Endothelial cell of umbilical vein (primary cell): ENCODE results near the gene AHI1. TPM values are rescaled to one million over a fixed set of nuclear protein-coding genes. Genes with fewer than 3 reads are reported as not detected.

ENCODE experiments used
- BruUV-seq: library from RNA; stranded (reverse); fragments of 400-500 nt; replicated peaks from 2 replicates; lab custom pipeline; 2021; lab: Mats Ljungman, UMichigan
- CTCF ChIA-PET: fragments of 300-600, 350-600 bp; sonication (Branson Sonifier 250); formaldehyde crosslinking; loops from one replicate; lab custom pipeline; 2021; ENCODE audit warnings: antibody characterized with exemption, inconsistent platforms; lab: Charles Lee
- POLR2A ChIA-PET: fragments of 300-600, 350-600 bp; sonication (Branson Sonifier 250); formaldehyde crosslinking; loops from one replicate; lab custom pipeline; 2021; ENCODE audit warnings: antibody characterized with exemption, inconsistent platforms; lab: Charles Lee
- DNase-seq: peaks from one replicate; pipeline ENCODE4 v3.0.0-alpha.2; 2011; ENCODE audit warnings: low read depth, low spot score
- FAIRE-seq: peaks from 2 replicates; lab custom pipeline; 2011; peaks lifted over from hg19 to GRCh38; lab: Jason Lieb, UNC
- H2AFZ ChIP-seq: 2 replicates; pipeline ENCODE4 v1.6.0; 2012; ENCODE audit warnings: low read depth, low read length, control low read depth, inconsistent platforms
- H3K27ac ChIP-seq: 2 replicates; pipeline ENCODE4 v1.5.1; 2011; ENCODE audit warnings: low read depth, mild to moderate bottlenecking, control low read depth, low read length, moderate library complexity; ENCODE audit not compliant: insufficient read depth
- H3K27me3 ChIP-seq, 2 experiments: 2 replicates each; pipeline versions ENCODE4 v1.6.0 to v1.6.1; 2011; ENCODE audit warnings: low read length in 2 of 2, mixed read lengths in 1 of 2; ENCODE audit not compliant: control insufficient read depth in 2 of 2, insufficient read depth in 2 of 2
- H3K36me3 ChIP-seq, 2 experiments: 2 replicates in 1 of 2; 3 replicates in 1 of 2; pipeline ENCODE4 v1.5.1; 2011; ENCODE audit warnings: low read length in 2 of 2, mild to moderate bottlenecking in 1 of 2, moderate library complexity in 1 of 2; ENCODE audit not compliant: control insufficient read depth in 2 of 2, insufficient read depth in 2 of 2; ENCODE audit errors: extremely low read depth in 1 of 2
- H3K4me1 ChIP-seq: 3 replicates; pipeline ENCODE4 v1.5.1; 2011; ENCODE audit warnings: mild to moderate bottlenecking, low read length; ENCODE audit not compliant: control insufficient read depth, insufficient read depth; ENCODE audit errors: extremely low read depth
- H3K4me2 ChIP-seq: 2 replicates; pipeline ENCODE4 v1.6.1; 2011; ENCODE audit warnings: low read length, control low read depth, mixed read lengths; ENCODE audit not compliant: insufficient read depth
- H3K4me3 ChIP-seq, 3 experiments: fragments of 200-600 bp in 1 of 3; sonication (generic), shearing (Covaris generic) in 1 of 3; replicated peaks in 1 of 3; 2 replicates each; pipeline ENCODE4 v1.5.1; 2011 to 2016; ENCODE audit warnings: control low read depth in 3 of 3, low read length in 3 of 3, mild to moderate bottlenecking in 2 of 3, inconsistent platforms in 1 of 3, low read depth in 1 of 3, moderate library complexity in 1 of 3; ENCODE audit not compliant: insufficient read depth in 1 of 3
- H3K79me2 ChIP-seq: 2 replicates; pipeline ENCODE4 v1.6.0; 2012; ENCODE audit warnings: low read length, inconsistent platforms; ENCODE audit not compliant: control insufficient read depth, insufficient read depth
- H3K9ac ChIP-seq: replicated peaks from 2 replicates; pipeline ENCODE3; 2011; ENCODE audit warnings: low read length, control low read depth; ENCODE audit not compliant: insufficient read depth; ENCODE audit errors: extremely low read depth
- H3K9me1 ChIP-seq: replicated peaks from 3 replicates; pipeline ENCODE4 v1.6.0; 2011; ENCODE audit warnings: mild to moderate bottlenecking, low read length; ENCODE audit not compliant: control insufficient read depth, insufficient read depth; ENCODE audit errors: extremely low read depth
- H3K9me3 ChIP-seq: replicated peaks from 2 replicates; pipeline ENCODE4 v1.5.1; 2012; ENCODE audit warnings: low read length, inconsistent platforms; ENCODE audit not compliant: control insufficient read depth, insufficient read depth
- H4K20me1 ChIP-seq: replicated peaks from 2 replicates; pipeline ENCODE3; 2011; ENCODE audit warnings: mild to moderate bottlenecking, low read length; ENCODE audit not compliant: control insufficient read depth, insufficient read depth; ENCODE audit errors: extremely low read depth
- CTCF ChIP-seq, 2 donors: IDR thresholded peaks; 1 replicate in 1 of 2; 2 replicates in 1 of 2; pipeline ENCODE4 v1.5.1; 2011; ENCODE audit warnings: low read length in 2 of 2, mild to moderate bottlenecking in 2 of 2, moderate library complexity in 2 of 2, control low read depth in 1 of 2, inconsistent platforms in 1 of 2, low read depth in 1 of 2; ENCODE audit not compliant: insufficient read depth in 1 of 2; ENCODE audit errors: extremely low read depth in 1 of 2
- EZH2 ChIP-seq: IDR thresholded peaks from 2 replicates; pipeline ENCODE4 v1.6.1; 2012; ENCODE audit warnings: borderline replicate concordance, low read depth, mild to moderate bottlenecking, moderate library complexity, low read length, inconsistent platforms; ENCODE audit not compliant: severe bottlenecking
- FOS ChIP-seq: IDR thresholded peaks from 2 replicates; pipeline ENCODE4 v1.6.1; 2011; ENCODE audit warnings: mild to moderate bottlenecking, low read length, moderate library complexity, borderline replicate concordance; ENCODE audit not compliant: insufficient read depth
- GATA2 ChIP-seq: IDR thresholded peaks from 2 replicates; pipeline ENCODE4 v1.7.0; 2011; ENCODE audit warnings: low read depth, mild to moderate bottlenecking, moderate library complexity, mixed read lengths, low read length; ENCODE audit not compliant: insufficient read length, insufficient read depth
- JUN ChIP-seq: IDR thresholded peaks from 2 replicates; pipeline ENCODE4 v1.6.1; 2011; ENCODE audit warnings: borderline replicate concordance, low read depth; ENCODE audit not compliant: insufficient read length, insufficient read depth
- MYC ChIP-seq: IDR thresholded peaks from one replicate; pipeline ENCODE4 v1.6.1; 2011; ENCODE audit warnings: mild to moderate bottlenecking, low read depth, low read length
- POLR2A ChIP-seq: IDR thresholded peaks from 2 replicates; pipeline ENCODE4 v1.6.1; 2012; ENCODE audit warnings: low read depth, mild to moderate bottlenecking, control low read depth, low read length
- POLR2AphosphoS5 ChIP-seq: IDR thresholded peaks from 2 replicates; pipeline ENCODE4 v1.6.1; 2012; ENCODE audit warnings: low read depth, mild to moderate bottlenecking, control low read depth, low read length, moderate library complexity; ENCODE audit not compliant: insufficient read depth
- dilution Hi-C: fragments of 300-500 bp; cut with MboI; formaldehyde crosslinking; loops from one replicate; pipeline ENCODE4 v1.15.0; 2019; ENCODE audit warnings: low sequenced_read_pairs; ENCODE audit not compliant: extremely low pct_ligation_motif_present
- intact Hi-C: fragments of 100-400 bp; cut with micrococcal nuclease; formaldehyde crosslinking; loops from one replicate; pipeline ENCODE4 v1.10.0; 2022
- polyA plus RNA-seq, 4 experiments: library from polyadenylated mRNA; depleted of rRNA in 3 of 4; stranded (reverse) in 3 of 4; unstranded in 1 of 4; fragments of >200 nt; gene quantifications; 2 replicates each; pipeline versions ENCODE4 v1.2.1 to v1.2.3, GENCODE V29; 2011 to 2012; ENCODE audit warnings: missing spikeins in 1 of 4
- total RNA-seq: library from RNA; stranded (reverse); gene quantifications from 2 replicates; pipeline ENCODE4 v1.2.3, GENCODE V29; 2021
- TF ChIP-seq, protein P1 (sequence below): IDR thresholded peaks from 2 replicates; pipeline ENCODE4 v1.6.1; 2011; ENCODE audit not compliant: insufficient read depth, insufficient read length

Gene AHI1
- total and polyA plus RNA-seq, 2 donors (not counting 3 experiments of a cell fraction or from before 2014, with no cell fraction given): 5.1 to 20.7 TPM

GRCh38 chr6:135280375-135281136 lies 217.0 kb downstream of the AHI1 start:
- no peaks in the 10 kb centered on the region for H3K36me3 ChIP-seq
- no peak overlapping the region for H2AFZ ChIP-seq
- no peak overlapping the region for H3K27ac ChIP-seq
- no peaks in the 10 kb centered on the region for H3K9me1 ChIP-seq
- H3K9me3 ChIP-seq: no peaks in the 10 kb centered on the region
- H3K4me2 ChIP-seq: no peak overlapping the region
- ChIA-PET CTCF (interaction anchor here (0.7 kb wide), 1 partner anchor 11 kb away, joined by 4 read pairs; no protein-coding TSS in a partner anchor), POLR2A (no interaction called here)
- H3K4me3 ChIP-seq: no peak overlapping the region
- H3K79me2 ChIP-seq: no peaks in the 10 kb centered on the region
- H3K4me1 ChIP-seq: no peaks in the 10 kb centered on the region
- H4K20me1 ChIP-seq: no peaks in the 10 kb centered on the region
- intact Hi-C loops (no loop called here), dilution Hi-C loops (no loop called here)
- no peak overlapping the region for H3K9ac ChIP-seq
- TF ChIP-seq GATA2 (no peak), POLR2AphosphoS5 (no peak), MYC (no peak), EZH2 (no peak), FOS (no peak), CTCF (IDR thresholded peaks at IDR 0.05; ENCODE audit: extremely low read depth in 1 of 2, insufficient read depth in 1 of 2, low read depth in 1 of 2, low read length in 2 of 2) (no peak), JUN (no peak), POLR2A (no peak)
- TF ChIP-seq, protein P1, sequence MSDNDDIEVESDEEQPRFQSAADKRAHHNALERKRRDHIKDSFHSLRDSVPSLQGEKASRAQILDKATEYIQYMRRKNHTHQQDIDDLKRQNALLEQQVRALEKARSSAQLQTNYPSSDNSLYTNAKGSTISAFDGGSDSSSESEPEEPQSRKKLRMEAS: no peak
- peaks cover 0 to 3% of the 10 kb centered on the region in 2 experiments for H3K27me3 ChIP-seq
- FAIRE-seq (no peak), DNase-seq (peak; percentile 53)
- BruUV-seq: no TSS peak
